Peyer's patch (tissue), 4 donors: ENCODE data around the gene MAB21L2. TPM values are rescaled to one million over a fixed set of nuclear protein-coding genes. Genes with fewer than 3 reads are reported as not detected.

ENCODE experiments used
- DNase-seq, 3 donors: peaks; one replicate each; pipeline ENCODE4 v3.0.0-alpha.2; 2017 to 2019
- H3K27ac ChIP-seq, 4 donors: fragments of 200-600 bp; sonication (generic); one replicate each; pipeline ENCODE4 v1.5.1; 2016 to 2019
- H3K27me3 ChIP-seq, 2 donors: fragments of 200-600 bp; sonication (generic); one replicate each; pipeline ENCODE4 v1.5.1; 2019
- H3K36me3 ChIP-seq, 3 donors: fragments of 200-600 bp; sonication (generic); one replicate each; pipeline ENCODE4 v1.5.1; 2016 to 2019
- H3K4me1 ChIP-seq, 4 donors: fragments of 200-600 bp; sonication (generic); one replicate each; pipeline ENCODE4 v1.5.1; 2016 to 2019
- H3K4me3 ChIP-seq, 4 donors: fragments of 200-600 bp; sonication (generic); 1 replicate in 3 of 4; 2 replicates in 1 of 4; pipeline ENCODE4 v1.5.1; 2016 to 2019; ENCODE audit warnings: mild to moderate bottlenecking in 1 of 4
- H3K9me3 ChIP-seq, 4 donors: fragments of 200-600 bp; sonication (generic); one replicate each; pipeline ENCODE4 v1.5.1; 2016 to 2019; ENCODE audit warnings: mild to moderate bottlenecking in 1 of 4
- POLR2A ChIP-seq, 2 donors: fragments of 450-650 bp; IDR thresholded peaks; one replicate each; pipeline ENCODE4 v1.5.1; 2017; ENCODE audit warnings: antibody characterized with exemption in 2 of 2, mild to moderate bottlenecking in 2 of 2, moderate library complexity in 2 of 2
- total RNA-seq, 4 donors: library from RNA; depleted of rRNA; stranded (reverse); fragments of >200 nt; gene quantifications; one replicate each; pipeline ENCODE4 v1.1.0, GENCODE V29; 2016
- TF ChIP-seq, protein P1 (sequence below), 6 experiments: fragments of 450-650 bp in 4 of 6; fragments of 200-600 bp in 2 of 6; sonication (generic) in 1 of 6; IDR thresholded peaks; one replicate each; pipeline ENCODE4 v1.5.1; 2017 to 2019; ENCODE audit warnings: antibody characterized with exemption in 6 of 6, mild to moderate bottlenecking in 3 of 6, moderate library complexity in 1 of 6

The MAB21L2 gene
- total RNA-seq, 4 donors from 2014 or later = 3.9 to 55.3 (median 18.7) TPM

DNA sequence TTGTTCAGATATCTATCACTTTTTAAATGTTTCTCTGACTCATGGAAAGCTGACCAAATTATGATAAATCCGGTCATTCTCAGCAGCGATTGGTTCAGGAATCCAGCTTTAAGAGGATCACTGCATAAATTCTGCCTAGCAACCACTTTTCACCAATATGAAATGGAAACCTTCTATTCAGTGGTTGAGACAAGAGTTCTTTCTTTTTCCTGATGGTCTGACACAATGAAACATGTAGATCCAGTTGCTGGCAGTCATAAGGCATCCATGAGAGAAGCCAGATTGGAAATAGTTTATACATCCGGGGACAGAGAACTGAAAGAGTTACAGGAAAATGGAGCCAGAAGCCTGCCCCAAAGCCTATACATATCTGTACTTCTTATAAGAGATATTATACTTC lies 27.2 kb downstream of the MAB21L2 start:
- no peaks in the 10 kb centered on the region for H3K4me1 ChIP-seq
- no peaks in the 10 kb centered on the region for H3K36me3 ChIP-seq
- no peak overlapping the region for H3K27ac ChIP-seq
- TF ChIP-seq, protein P1, sequence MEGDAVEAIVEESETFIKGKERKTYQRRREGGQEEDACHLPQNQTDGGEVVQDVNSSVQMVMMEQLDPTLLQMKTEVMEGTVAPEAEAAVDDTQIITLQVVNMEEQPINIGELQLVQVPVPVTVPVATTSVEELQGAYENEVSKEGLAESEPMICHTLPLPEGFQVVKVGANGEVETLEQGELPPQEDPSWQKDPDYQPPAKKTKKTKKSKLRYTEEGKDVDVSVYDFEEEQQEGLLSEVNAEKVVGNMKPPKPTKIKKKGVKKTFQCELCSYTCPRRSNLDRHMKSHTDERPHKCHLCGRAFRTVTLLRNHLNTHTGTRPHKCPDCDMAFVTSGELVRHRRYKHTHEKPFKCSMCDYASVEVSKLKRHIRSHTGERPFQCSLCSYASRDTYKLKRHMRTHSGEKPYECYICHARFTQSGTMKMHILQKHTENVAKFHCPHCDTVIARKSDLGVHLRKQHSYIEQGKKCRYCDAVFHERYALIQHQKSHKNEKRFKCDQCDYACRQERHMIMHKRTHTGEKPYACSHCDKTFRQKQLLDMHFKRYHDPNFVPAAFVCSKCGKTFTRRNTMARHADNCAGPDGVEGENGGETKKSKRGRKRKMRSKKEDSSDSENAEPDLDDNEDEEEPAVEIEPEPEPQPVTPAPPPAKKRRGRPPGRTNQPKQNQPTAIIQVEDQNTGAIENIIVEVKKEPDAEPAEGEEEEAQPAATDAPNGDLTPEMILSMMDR (IDR thresholded peaks at IDR 0.05) = no peak
- TF ChIP-seq POLR2A (IDR thresholded peaks at IDR 0.05) = no peak
- H3K9me3 ChIP-seq = no peaks in the 10 kb centered on the region
- DNase-seq = no peak
- H3K4me3 ChIP-seq = no peak overlapping the region
- H3K27me3 ChIP-seq = no peaks in the 10 kb centered on the region

DNA sequence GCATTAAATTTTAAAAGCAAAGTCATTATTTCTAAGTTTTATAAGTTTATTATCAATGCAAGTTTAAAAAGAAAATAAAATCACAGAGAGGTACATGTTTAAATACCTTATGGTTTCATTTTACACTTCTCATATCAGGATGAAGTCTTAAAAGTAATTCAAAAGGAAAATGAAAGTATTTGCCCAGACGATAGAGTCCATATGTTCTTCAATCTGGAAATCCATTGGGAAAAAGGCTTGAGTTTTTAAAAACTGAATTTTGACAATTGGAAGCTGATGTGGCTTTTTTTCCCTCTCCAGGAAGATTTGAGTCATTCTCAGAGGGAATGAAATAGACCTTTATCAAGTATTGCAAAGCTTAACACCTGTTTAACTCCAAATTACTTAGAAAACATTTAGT lies 37.1 kb downstream of the MAB21L2 start:
- Histone ChIP-seq H3K36me3 (no peaks in the 10 kb centered on the region), H3K27ac (no peak overlapping the region), H3K4me3 (no peak overlapping the region), H3K9me3 (no peaks in the 10 kb centered on the region), H3K27me3 (no peaks in the 10 kb centered on the region), H3K4me1 (no peaks in the 10 kb centered on the region)
- TF ChIP-seq POLR2A (IDR thresholded peaks at IDR 0.05) = no peak
- TF ChIP-seq, protein P1 (IDR thresholded peaks at IDR 0.05) = no peak
- no peak for DNase-seq

DNA sequence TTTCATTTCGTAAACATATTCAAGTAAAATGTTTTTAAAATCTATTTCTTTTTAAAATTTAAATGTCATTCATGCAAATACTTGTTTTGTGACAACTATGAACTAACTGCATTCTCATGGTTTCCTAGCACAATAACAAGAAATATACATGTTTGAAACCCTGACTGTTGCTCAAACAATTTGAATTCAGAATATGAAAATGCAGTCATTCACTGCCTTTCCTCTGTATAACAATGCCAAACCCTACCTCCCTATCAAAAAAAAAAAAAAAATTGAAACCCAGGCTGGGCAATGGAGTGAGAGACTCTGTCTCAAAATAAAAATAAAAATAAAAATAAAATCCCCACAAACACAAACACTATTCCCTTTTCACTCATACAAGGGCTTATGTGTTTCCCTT lies 42.1 kb downstream of the MAB21L2 start:
- Histone ChIP-seq H3K27ac (no peak overlapping the region), H3K4me1 (no peaks in the 10 kb centered on the region), H3K9me3 (no peaks in the 10 kb centered on the region), H3K36me3 (no peaks in the 10 kb centered on the region), H3K4me3 (no peak overlapping the region), H3K27me3 (no peaks in the 10 kb centered on the region)
- TF ChIP-seq, protein P1 (IDR thresholded peaks at IDR 0.05) = no peak
- no peak for TF ChIP-seq POLR2A (IDR thresholded peaks at IDR 0.05)
- no peak for DNase-seq

DNA sequence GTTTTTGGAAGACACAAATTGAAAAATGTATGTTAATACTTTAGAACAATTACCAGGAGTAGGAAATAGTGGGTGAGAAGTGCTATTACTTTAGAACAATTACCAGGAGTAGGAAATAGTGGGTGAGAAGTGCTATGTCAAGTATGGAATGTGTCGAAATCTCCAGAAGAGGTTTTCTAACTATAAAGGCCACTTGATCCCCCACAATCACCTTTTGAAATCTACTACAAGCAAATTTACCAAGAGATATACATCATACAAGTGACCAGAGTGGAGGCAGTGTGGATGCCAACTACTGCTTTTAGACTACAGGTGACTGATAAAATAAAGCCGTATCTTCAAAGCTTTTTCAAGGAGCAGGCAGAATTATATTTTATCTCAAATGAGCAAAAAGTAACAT lies 43.1 kb downstream of the MAB21L2 start:
- no peak for DNase-seq
- TF ChIP-seq, protein P1 (IDR thresholded peaks at IDR 0.05) = no peak

DNA sequence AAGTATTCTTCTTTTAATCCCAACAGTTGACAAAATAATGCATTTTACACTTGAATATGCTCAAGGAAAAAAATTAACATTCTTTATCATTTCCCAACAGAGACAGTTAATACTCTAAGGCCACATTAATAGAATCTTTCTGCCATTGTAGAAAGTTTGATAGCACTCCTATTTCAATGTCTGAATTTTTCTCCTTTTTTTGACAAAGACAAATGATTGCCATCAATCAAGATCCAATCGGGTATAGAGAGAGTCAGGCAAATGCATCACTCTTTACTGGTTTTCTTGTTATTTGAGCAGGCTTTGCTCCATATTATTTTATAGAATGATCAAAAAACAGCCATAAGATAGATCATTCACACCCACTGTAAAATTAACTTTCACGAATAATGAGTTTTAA lies 46.1 kb downstream of the MAB21L2 start:
- no peaks in the 10 kb centered on the region for H3K27me3 ChIP-seq
- DNase-seq = no peak
- no peaks in the 10 kb centered on the region for H3K36me3 ChIP-seq
- TF ChIP-seq, protein P1 (IDR thresholded peaks at IDR 0.05) = no peak
- no peak for TF ChIP-seq POLR2A (IDR thresholded peaks at IDR 0.05)
- no peaks in the 10 kb centered on the region for H3K9me3 ChIP-seq
- no peak overlapping the region for H3K4me3 ChIP-seq
- H3K4me1 ChIP-seq = no peaks in the 10 kb centered on the region
- H3K27ac ChIP-seq = no peak overlapping the region

More for the DNA sequence above, 43.1 kb downstream of the MAB21L2 start:
- H3K27ac ChIP-seq = no peak overlapping the region
- no peaks in the 10 kb centered on the region for H3K9me3 ChIP-seq
- no peak overlapping the region for H3K4me3 ChIP-seq
- no peaks in the 10 kb centered on the region for H3K27me3 ChIP-seq
- no peaks in the 10 kb centered on the region for H3K4me1 ChIP-seq
- no peaks in the 10 kb centered on the region for H3K36me3 ChIP-seq

DNA sequence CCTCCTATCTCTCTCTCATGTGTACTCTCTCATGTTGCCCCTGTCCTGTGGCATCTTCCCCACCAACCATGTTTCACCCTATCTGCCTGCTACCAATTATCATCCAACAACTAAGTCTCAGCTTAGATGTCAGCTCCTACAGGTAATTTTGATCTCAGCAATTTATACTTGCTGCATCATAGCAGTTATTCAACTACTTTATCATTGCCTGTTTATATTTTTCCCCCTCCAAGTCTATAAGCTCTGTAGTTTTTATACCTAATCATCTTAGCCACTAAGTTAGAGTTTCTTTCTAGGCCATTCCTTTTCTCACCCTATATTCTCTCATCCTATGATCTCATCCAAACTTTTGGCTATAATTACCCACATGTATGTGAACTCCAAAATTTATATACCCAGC lies 50.7 kb downstream of the MAB21L2 start:
- Histone ChIP-seq H3K9me3 (no peaks in the 10 kb centered on the region), H3K27ac (no peak overlapping the region), H3K4me3 (no peak overlapping the region), H3K4me1 (no peaks in the 10 kb centered on the region), H3K36me3 (no peaks in the 10 kb centered on the region), H3K27me3 (no peaks in the 10 kb centered on the region)
- no peak for TF ChIP-seq POLR2A (IDR thresholded peaks at IDR 0.05)
- TF ChIP-seq, protein P1 (IDR thresholded peaks at IDR 0.05) = no peak
- no peak for DNase-seq
